ENCODE data around the gene TXLNA.

DNA sequence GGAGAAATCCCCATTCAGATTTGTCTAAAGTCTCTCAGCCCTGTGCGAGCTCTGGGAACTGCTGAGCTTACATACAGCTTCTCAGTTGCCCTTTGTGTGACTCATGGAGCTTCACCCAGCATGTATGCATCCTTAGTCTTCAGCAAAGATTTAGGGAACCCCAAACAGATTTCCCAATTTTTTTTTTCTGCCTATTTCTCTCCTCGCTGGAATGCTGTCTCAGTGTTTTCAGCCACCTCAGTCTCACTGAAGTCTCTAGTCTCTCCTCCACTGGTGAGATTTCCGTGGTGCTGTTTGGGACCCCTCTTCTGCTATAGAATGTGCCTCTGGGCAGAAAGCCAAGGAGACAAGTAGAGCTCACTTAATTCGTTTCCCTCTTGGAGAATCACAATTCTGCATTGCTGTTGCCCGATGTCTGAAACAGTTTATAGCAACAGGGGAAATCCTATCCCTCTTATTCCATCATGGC, 28.1 kb upstream of the TXLNA start:
- TF ChIP-seq CTCF (IDR thresholded peaks at IDR 0.05; ENCODE audit: low read length) = no peak
- no peak for TF ChIP-seq EZH2 (IDR thresholded peaks at IDR 0.05; ENCODE audit: borderline replicate concordance, low read length)

Measured in OCI-LY1 (cell line).